ENCODE data around the gene MEN1. TPM values are rescaled to one million over a fixed set of nuclear protein-coding genes. Genes with fewer than 3 reads are reported as not detected.

Gene MEN1
- total and polyA plus RNA-seq, 9 of the 15 experiments (the other 6 are each of a cell fraction or from before 2014, with no cell fraction given), result 3.4 to 57.2 (median 19.3) TPM

- TF ChIP-seq CHD7 (IDR thresholded peaks at IDR 0.05; ENCODE audit: low read depth, low read length), result no peak
- TF ChIP-seq FOS (IDR thresholded peaks at IDR 0.05; ENCODE audit: extremely low read depth, insufficient read length), result no peak
- no peak for TF ChIP-seq HNRNPH1 (optimal IDR thresholded peaks at IDR 0.05; ENCODE audit: low read depth, low read length)
- TF ChIP-seq ZNF212 (CRISPR knock-in tag; IDR thresholded peaks at IDR 0.05), result no peak
- no peak for TF ChIP-seq CBFA2T2 (conservative IDR thresholded peaks at IDR 0.05)
- TF ChIP-seq HMG20A (CRISPR knock-in tag; conservative IDR thresholded peaks at IDR 0.05), result no peak
- no peak for TF ChIP-seq SMARCB1 (IDR thresholded peaks at IDR 0.05; ENCODE audit: insufficient read length, low read depth)
- TF ChIP-seq ZNF3 (CRISPR knock-in tag; IDR thresholded peaks at IDR 0.05), result no peak
- no peak for TF ChIP-seq ZNF134 (CRISPR knock-in tag; conservative IDR thresholded peaks at IDR 0.05)
- TF ChIP-seq, protein P1, sequence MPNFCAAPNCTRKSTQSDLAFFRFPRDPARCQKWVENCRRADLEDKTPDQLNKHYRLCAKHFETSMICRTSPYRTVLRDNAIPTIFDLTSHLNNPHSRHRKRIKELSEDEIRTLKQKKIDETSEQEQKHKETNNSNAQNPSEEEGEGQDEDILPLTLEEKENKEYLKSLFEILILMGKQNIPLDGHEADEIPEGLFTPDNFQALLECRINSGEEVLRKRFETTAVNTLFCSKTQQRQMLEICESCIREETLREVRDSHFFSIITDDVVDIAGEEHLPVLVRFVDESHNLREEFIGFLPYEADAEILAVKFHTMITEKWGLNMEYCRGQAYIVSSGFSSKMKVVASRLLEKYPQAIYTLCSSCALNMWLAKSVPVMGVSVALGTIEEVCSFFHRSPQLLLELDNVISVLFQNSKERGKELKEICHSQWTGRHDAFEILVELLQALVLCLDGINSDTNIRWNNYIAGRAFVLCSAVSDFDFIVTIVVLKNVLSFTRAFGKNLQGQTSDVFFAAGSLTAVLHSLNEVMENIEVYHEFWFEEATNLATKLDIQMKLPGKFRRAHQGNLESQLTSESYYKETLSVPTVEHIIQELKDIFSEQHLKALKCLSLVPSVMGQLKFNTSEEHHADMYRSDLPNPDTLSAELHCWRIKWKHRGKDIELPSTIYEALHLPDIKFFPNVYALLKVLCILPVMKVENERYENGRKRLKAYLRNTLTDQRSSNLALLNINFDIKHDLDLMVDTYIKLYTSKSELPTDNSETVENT (CRISPR knock-in tag; IDR thresholded peaks at IDR 0.05), result peak; percentile 24; the same call in 1 of the 2 replicates
- no peak for TF ChIP-seq CEBPB (tag; IDR thresholded peaks at IDR 0.05)
- TF ChIP-seq ZNF583 (CRISPR knock-in tag; IDR thresholded peaks at IDR 0.05), result no peak
- TF ChIP-seq FOXK1 (CRISPR knock-in tag; IDR thresholded peaks at IDR 0.05; ENCODE audit: borderline replicate concordance), result no peak
- peak; percentile 71 for TF ChIP-seq CXXC5 (CRISPR knock-in tag; IDR thresholded peaks at IDR 0.05)
- TF ChIP-seq MEIS2 (IDR thresholded peaks at IDR 0.05; ENCODE audit: partially characterized antibody), result no peak
- no peak for TF ChIP-seq SOX6 (IDR thresholded peaks at IDR 0.05)
- no peak for TF ChIP-seq ZNF431 (CRISPR knock-in tag; IDR thresholded peaks at IDR 0.05)
Measured at GRCh38 chr11:64810271-64810890, at the start of gene MEN1 (continued).
